Measurements from ENCODE around the gene NUP205.

Gene NUP205

GRCh38 chr7:135584362-135585353, 26.9 kb downstream of the NUP205 start:
- in situ Hi-C loops (cut with HindIII; ENCODE audit: low sequenced_read_pairs), result no loop called here
- peak; percentile 2 for DNase-seq (ENCODE audit: low read depth, low spot score)
- no peak for TF ChIP-seq CTCF (IDR thresholded peaks at IDR 0.05; ENCODE audit: low read depth, low read length)
- no peak overlapping the region for H3K4me3 ChIP-seq (ENCODE audit: low read depth, low read length)

GRCh38 chr7:135597181-135597925, 39.6 kb downstream of the NUP205 start:
- no peak overlapping the region for H3K4me3 ChIP-seq (ENCODE audit: low read depth, low read length)
- DNase-seq (ENCODE audit: low read depth, low spot score), result peak; percentile 42
- in situ Hi-C loops (cut with HindIII; ENCODE audit: low sequenced_read_pairs), result no loop called here
- no peak for TF ChIP-seq CTCF (IDR thresholded peaks at IDR 0.05; ENCODE audit: low read depth, low read length)

- DNase-seq (ENCODE audit: low read depth, low spot score), result no peak
- TF ChIP-seq CTCF (IDR thresholded peaks at IDR 0.05; ENCODE audit: low read depth, low read length), result no peak
- in situ Hi-C loops (cut with HindIII; ENCODE audit: low sequenced_read_pairs), result no loop called here
- H3K4me3 ChIP-seq (ENCODE audit: low read depth, low read length), result no peak overlapping the region
Measured at GRCh38 chr7:135597926-135598305, 40.2 kb downstream of the NUP205 start.

GRCh38 chr7:135599471-135599870, 41.8 kb downstream of the NUP205 start:
- in situ Hi-C loops (cut with HindIII; ENCODE audit: low sequenced_read_pairs), result no loop called here

GRCh38 chr7:135600226-135600625, 42.5 kb downstream of the NUP205 start:
- in situ Hi-C loops (cut with HindIII; ENCODE audit: low sequenced_read_pairs), result no loop called here
- no peak for TF ChIP-seq CTCF (IDR thresholded peaks at IDR 0.05; ENCODE audit: low read depth, low read length)
- DNase-seq (ENCODE audit: low read depth, low spot score), result peak; percentile 5
- H3K4me3 ChIP-seq (ENCODE audit: low read depth, low read length), result no peak overlapping the region

More at GRCh38 chr7:135599471-135599870, 41.8 kb downstream of the NUP205 start:
- TF ChIP-seq CTCF (IDR thresholded peaks at IDR 0.05; ENCODE audit: low read depth, low read length), result no peak
- no peak overlapping the region for H3K4me3 ChIP-seq (ENCODE audit: low read depth, low read length)
- DNase-seq (ENCODE audit: low read depth, low spot score), result no peak

GRCh38 chr7:135601182-135601581, 43.5 kb downstream of the NUP205 start:
- DNase-seq (ENCODE audit: low read depth, low spot score), result peak; percentile 41
- in situ Hi-C loops (cut with HindIII; ENCODE audit: low sequenced_read_pairs), result no loop called here
- TF ChIP-seq CTCF (IDR thresholded peaks at IDR 0.05; ENCODE audit: low read depth, low read length), result no peak
- H3K4me3 ChIP-seq (ENCODE audit: low read depth, low read length), result no peak overlapping the region

Data from astrocyte of the spinal cord (primary cell).